Heart right ventricle (tissue), 16 donors: ENCODE data around the gene GRIK5. TPM values are rescaled to one million over a fixed set of nuclear protein-coding genes. Genes with fewer than 3 reads are reported as not detected.

ENCODE experiments used
- ATAC-seq, 8 donors: fragments of 200-7000 bp; cut with Tn5 transposase; one replicate each; pipeline ENCODE4 v1.9.1; 2020; ENCODE audit warnings: mild to moderate bottlenecking in 8 of 8, moderate library complexity in 8 of 8, moderate number of reproducible peaks in 1 of 8
- DNase-seq, 2 donors: peaks; one replicate each; pipeline ENCODE4 v3.0.0-alpha.2; 2020
- H3K27ac ChIP-seq, 10 donors: fragments of 200-600 bp; sonication (generic) in 2 of 10; one replicate each; pipeline versions ENCODE4 v1.5.0 to v1.8.0; 2020 to 2022; ENCODE audit warnings: mild to moderate bottlenecking in 3 of 10
- H3K27me3 ChIP-seq, 7 donors: fragments of 200-600 bp; one replicate each; pipeline ENCODE4 v1.8.0; 2021 to 2022; ENCODE audit warnings: mild to moderate bottlenecking in 2 of 7
- H3K36me3 ChIP-seq, 9 donors: fragments of 200-600 bp; sonication (generic) in 1 of 9; one replicate each; pipeline versions ENCODE4 v1.5.0 to v1.8.0; 2020 to 2022; ENCODE audit warnings: mild to moderate bottlenecking in 2 of 9
- H3K4me1 ChIP-seq, 9 donors: fragments of 200-600 bp; sonication (generic) in 1 of 9; one replicate each; pipeline versions ENCODE4 v1.5.0 to v1.8.0; 2020 to 2022; ENCODE audit warnings: mild to moderate bottlenecking in 4 of 9
- H3K4me3 ChIP-seq, 10 donors: fragments of 200-600 bp; sonication (generic) in 2 of 10; one replicate each; pipeline versions ENCODE4 v1.5.0 to v1.8.0; 2020 to 2022; ENCODE audit warnings: mild to moderate bottlenecking in 7 of 10, moderate library complexity in 2 of 10
- H3K9me3 ChIP-seq, 11 donors: fragments of 200-600 bp in 10 of 11; sonication (generic) in 2 of 11; one replicate each; pipeline versions ENCODE4 v1.5.0 to v1.8.0; 2013 to 2022; ENCODE audit warnings: mild to moderate bottlenecking in 2 of 11, control low read depth in 1 of 11, moderate library complexity in 1 of 11
- CTCF ChIP-seq, 9 donors: fragments of 200-600 bp; sonication (generic) in 2 of 9; IDR thresholded peaks; one replicate each; pipeline versions ENCODE4 v1.5.0 to v1.8.0; 2021 to 2022; ENCODE audit warnings: antibody characterized with exemption in 9 of 9, mild to moderate bottlenecking in 5 of 9, moderate library complexity in 1 of 9
- WGBS, 2 donors: extraction: QIAGEN DNeasy Blood & Tissue Kit; methylation state at CpG; one replicate each; pipeline ENCODE4 v1.1.7; 2013; ENCODE audit warnings: inconsistent platforms in 1 of 2; 5-methylcytosine and 5-hydroxymethylcytosine counted together
- intact Hi-C, 10 donors: fragments of 100-400 bp; cut with DNase I; formaldehyde crosslinking; loops; one replicate each; pipeline versions ENCODE4 v1.11.1 to v1.14.2; 2022
- polyA plus RNA-seq, 2 donors: library from polyadenylated mRNA; stranded (reverse); fragments of 200-250 nt; gene quantifications; one replicate each; pipeline ENCODE4 v1.2.3, GENCODE V29; 2013
- total RNA-seq, 10 donors: library from RNA; stranded (reverse); fragmentation: NEBNext Ultra II Directional in 3 of 10; extraction: Animal tissue kit (Norgen Biotek cat#: 25700) in 3 of 10; gene quantifications; one replicate each; pipeline versions ENCODE4 v1.2.1 to v1.2.4, GENCODE V29; 2021 to 2023
- donor health status: Arrhythmogenic right ventricular cardiomyopathy.
- donor health status: ischemic (EF 13 %, LVEDD 7.1; RV severe dilation, severe dysfunction).
- donor health status: healthy with polysubstance abuse.
- donor health status: DM: no; HTN: yes; CAD: no.
- donor health status: DM: no; HTN: no; CAD: no.
- donor health status: ischemic (EF 25% LVEDD 6.9; RV normal size, moderate dysfunction).
- donor health status: ischemic (EF 25% LVEDD 5.7; RV mildly dilated, moderate dysfunction).
- donor health status: healthy.
- donor health status: DM: yes; HTN: yes; CAD: no.
- donor health status: Ischemic cardiomyopathy.
- donor health status: ischemic (EF 35%, LVEDD 5.7; RV mildly dilated, moderate dysfunction).
- donor health status: nonischemic (EF 11% LVEDD 7.7; RV severe dilation, severe dysfunction).
- donor health status: DM: yes; HTN: yes; CAD: no.
- donor health status: PGD.
- donor health status: ischemic (EF 29% LVEDD 5.4; RV normal size, mild dysfunction).
- donor health status: nonischemic (EF 23%, LVEDD 6.1; RV moderate dilation, normal function).

GRIK5 gene
- total and polyA plus RNA-seq, 12 donors, result 0.35 to 9.3 (median 2.9) TPM

- TF ChIP-seq CTCF (IDR thresholded peaks at IDR 0.05), result no peak
- no peaks in the 10 kb centered on the region for H3K9me3 ChIP-seq
- no peaks in the 10 kb centered on the region for H3K27me3 ChIP-seq
- intact Hi-C loops, result no loop called here
- 69 to 76% methylated on average over 7 of the region's 7 CpGs for WGBS, 2 donors
- ATAC-seq, result no peak
- no peak for DNase-seq
- H3K36me3 ChIP-seq, result no peaks in the 10 kb centered on the region
- peaks cover 0 to under 1% (median 0%) of the 10 kb centered on the region in 9 donors for H3K4me1 ChIP-seq
- H3K4me3 ChIP-seq, result no peak overlapping the region
- H3K27ac ChIP-seq, result no peak overlapping the region
These were observed 12.2 kb downstream of the GRIK5 start for GRCh38 chr19:42057846-42058245.

DNA sequence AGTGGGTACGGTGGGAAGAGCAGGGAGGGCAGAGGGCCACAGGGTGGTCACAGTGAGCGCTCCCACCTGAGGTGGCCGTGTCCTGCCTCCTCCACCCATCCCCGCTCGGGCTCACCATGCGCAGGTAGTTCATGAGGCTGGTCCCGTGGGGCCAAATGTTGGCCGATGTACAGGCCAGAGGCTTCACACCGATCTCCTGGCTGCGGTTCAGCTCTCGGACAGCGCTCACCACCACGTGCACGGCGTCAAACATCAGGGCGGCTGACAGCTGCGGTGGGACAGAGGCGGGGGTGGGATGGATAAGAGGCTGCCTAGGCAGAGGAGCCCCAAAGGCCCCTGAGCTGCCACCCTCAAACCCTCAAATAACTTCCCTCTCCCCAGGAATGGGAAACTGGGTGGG is 15.8 kb downstream of the GRIK5 start:
- ATAC-seq, result no peak
- WGBS, 2 donors, result 77% methylated on average over 18 of the region's 18 CpGs
- intact Hi-C loops, result no loop called here
- no peak overlapping the region for H3K27ac ChIP-seq
- no peaks in the 10 kb centered on the region for H3K27me3 ChIP-seq
- no peak overlapping the region for H3K4me3 ChIP-seq
- DNase-seq, result no peak
- H3K9me3 ChIP-seq, result no peaks in the 10 kb centered on the region
- no peak for TF ChIP-seq CTCF (IDR thresholded peaks at IDR 0.05)
- no peaks in the 10 kb centered on the region for H3K36me3 ChIP-seq
- peaks cover 0 to 11% (median 6%) of the 10 kb centered on the region in 9 donors for H3K4me1 ChIP-seq

- Histone ChIP-seq H3K9me3 (no peaks in the 10 kb centered on the region), H3K4me3 (no peak overlapping the region), H3K27me3 (no peaks in the 10 kb centered on the region), H3K36me3 (no peaks in the 10 kb centered on the region), H3K4me1 (peaks cover 0 to 11% (median 6%) of the 10 kb centered on the region in 9 donors), H3K27ac (no peak overlapping the region)
- intact Hi-C loops, result no loop called here
- TF ChIP-seq CTCF (IDR thresholded peaks at IDR 0.05), result no peak
- peak in 2 of 8 donors; percentile 16 to 25 for ATAC-seq
- 90 to 94% methylated on average over 17 of the region's 17 CpGs for WGBS, 2 donors
- DNase-seq, result no peak
These were observed 16.7 kb downstream of the GRIK5 start for GRCh38 chr19:42053037-42053935.

GRCh38 chr19:42052241-42052863 is 17.7 kb downstream of the GRIK5 start:
- Histone ChIP-seq H3K27me3 (no peaks in the 10 kb centered on the region), H3K36me3 (no peaks in the 10 kb centered on the region), H3K9me3 (no peaks in the 10 kb centered on the region), H3K27ac (peak overlapping the region in 3 of 10 donors; percentile 15 to 40 (median 34)), H3K4me3 (no peak overlapping the region), H3K4me1 (peaks cover 0 to 11% (median 6%) of the 10 kb centered on the region in 9 donors)
- TF ChIP-seq CTCF (IDR thresholded peaks at IDR 0.05), result no peak
- ATAC-seq (peak; percentile 18 to 70 (median 62)), DNase-seq (no peak)
- intact Hi-C loops, result no loop called here
- 30 to 45% methylated on average over 10 of the region's 10 CpGs for WGBS, 2 donors
